Measurements from ENCODE around the gene FGFBP2.

The FGFBP2 gene

GRCh38 chr4:15913631-15913970 is 49.4 kb downstream of the FGFBP2 start:
- intact Hi-C loops (cut with DNase I; ENCODE audit: low total_unique reads), result no loop called here
- no peak overlapping the region for H3K27ac ChIP-seq
- no peak overlapping the region for H3K4me3 ChIP-seq
- no peak for DNase-seq
- TF ChIP-seq CTCF (IDR thresholded peaks at IDR 0.05), result no peak
- peaks cover 0 to 3% of the 10 kb centered on the region in 2 donors for H3K27me3 ChIP-seq
- no peaks in the 10 kb centered on the region for H3K9me3 ChIP-seq
- no peaks in the 10 kb centered on the region for H3K36me3 ChIP-seq
- H3K4me1 ChIP-seq, result no peaks in the 10 kb centered on the region

- Histone ChIP-seq H3K9me3 (no peaks in the 10 kb centered on the region), H3K27me3 (peaks cover 0 to 3% of the 10 kb centered on the region in 2 donors), H3K4me3 (no peak overlapping the region), H3K4me1 (no peaks in the 10 kb centered on the region), H3K36me3 (no peaks in the 10 kb centered on the region), H3K27ac (no peak overlapping the region)
- intact Hi-C loops (cut with DNase I; ENCODE audit: low total_unique reads), result no loop called here
- TF ChIP-seq CTCF (IDR thresholded peaks at IDR 0.05), result no peak
- DNase-seq, result no peak
These were observed 49.9 kb downstream of the FGFBP2 start for GRCh38 chr4:15912961-15913630.

- Histone ChIP-seq H3K4me3 (no peak overlapping the region), H3K9me3 (no peaks in the 10 kb centered on the region), H3K27me3 (peaks cover 0 to 3% of the 10 kb centered on the region in 2 donors), H3K36me3 (no peaks in the 10 kb centered on the region), H3K4me1 (no peaks in the 10 kb centered on the region), H3K27ac (no peak overlapping the region)
- TF ChIP-seq CTCF (IDR thresholded peaks at IDR 0.05), result no peak
- intact Hi-C loops (cut with DNase I; ENCODE audit: low total_unique reads), result no loop called here
- no peak for DNase-seq
These were observed 50.7 kb downstream of the FGFBP2 start for GRCh38 chr4:15912236-15912635.
